Sigmoid colon (tissue), 7 donors: ENCODE data around the gene FHIP1B. TPM values are rescaled to one million over a fixed set of nuclear protein-coding genes. Genes with fewer than 3 reads are reported as not detected.

Experiments
- DNase-seq: peaks from one replicate; pipeline ENCODE4 v3.0.0-alpha.2; 2019
- H3K27ac ChIP-seq, 4 donors: fragments of 200-600 bp; sonication (generic); one replicate each; pipeline ENCODE4 v1.5.1; 2016 to 2019; ENCODE audit warnings: mild to moderate bottlenecking in 1 of 4
- H3K27me3 ChIP-seq, 3 donors: fragments of 200-600 bp; sonication (generic); one replicate each; pipeline ENCODE4 v1.5.1; 2019; ENCODE audit warnings: mild to moderate bottlenecking in 1 of 3
- H3K36me3 ChIP-seq, 4 donors: fragments of 200-600 bp; sonication (generic); one replicate each; pipeline ENCODE4 v1.5.1; 2016 to 2019
- H3K4me1 ChIP-seq, 4 donors: fragments of 200-600 bp; sonication (generic); one replicate each; pipeline ENCODE4 v1.5.1; 2017 to 2019
- H3K4me3 ChIP-seq, 4 donors: fragments of 200-600 bp; sonication (generic); one replicate each; pipeline ENCODE4 v1.5.1; 2017 to 2019; ENCODE audit warnings: mild to moderate bottlenecking in 2 of 4, moderate library complexity in 1 of 4
- H3K9me3 ChIP-seq, 4 donors: fragments of 200-600 bp in 3 of 4; sonication (generic) in 3 of 4; one replicate each; pipeline versions ENCODE4 v1.5.1 to v1.6.1; 2013 to 2019
- CTCF ChIP-seq, 4 experiments: fragments of 450-650 bp in 3 of 4; fragments of 200-600 bp in 1 of 4; IDR thresholded peaks; one replicate each; pipeline ENCODE4 v1.5.1; 2016 to 2019; ENCODE audit warnings: antibody characterized with exemption in 4 of 4, mild to moderate bottlenecking in 3 of 4, moderate library complexity in 2 of 4
- EP300 ChIP-seq, 4 donors: sonication (generic); formaldehyde crosslinking; IDR thresholded peaks; one replicate each; pipeline ENCODE4 v1.6.1; 2017; ENCODE audit warnings: antibody characterized with exemption in 4 of 4
- POLR2A ChIP-seq, 2 donors: fragments of 450-650 bp; IDR thresholded peaks; one replicate each; pipeline ENCODE4 v1.6.1; 2016; ENCODE audit warnings: antibody characterized with exemption in 2 of 2, mild to moderate bottlenecking in 2 of 2, moderate library complexity in 2 of 2
- POLR2AphosphoS5 ChIP-seq, 4 donors: sonication (generic); formaldehyde crosslinking; IDR thresholded peaks; one replicate each; pipeline ENCODE4 v1.6.1; 2017; ENCODE audit warnings: antibody characterized with exemption in 4 of 4
- WGBS, 2 donors: extraction: QIAGEN DNeasy Blood & Tissue Kit; methylation state at CpG; one replicate each; pipeline ENCODE4 v1.1.7; 2013; 5-methylcytosine and 5-hydroxymethylcytosine counted together
- intact Hi-C: fragments of 100-400 bp; cut with DNase I; formaldehyde crosslinking; loops from one replicate; pipeline ENCODE4 v1.15.1; 2023
- polyA plus RNA-seq, 3 donors: library from polyadenylated mRNA; stranded (reverse); fragments of 200-250 nt; gene quantifications; one replicate each; pipeline ENCODE4 v1.2.3, GENCODE V29; 2013
- total RNA-seq, 4 donors: library from RNA; depleted of rRNA; stranded (reverse); fragments of >200 nt; gene quantifications; one replicate each; pipeline ENCODE4 v1.1.0, GENCODE V29; 2016
- donor health status: healthy with polysubstance abuse.
- donor health status: Bipolar disorder and iron deficiency.
- donor health status: healthy.

The FHIP1B gene
- total and polyA plus RNA-seq, 7 donors = 21.6 to 89.0 (median 49.2) TPM

- no peaks in the 10 kb centered on the region for H3K9me3 ChIP-seq
- no peak within 1 kb of the TSS for H3K27ac ChIP-seq
- TF ChIP-seq EP300 (IDR thresholded peaks at IDR 0.05) = no peak
- TF ChIP-seq POLR2A (IDR thresholded peaks at IDR 0.05) = no peak
- no peak for TF ChIP-seq POLR2AphosphoS5 (IDR thresholded peaks at IDR 0.05)
- no peak for TF ChIP-seq CTCF (IDR thresholded peaks at IDR 0.05)
- no peak for DNase-seq
- no peaks in the 10 kb centered on the region for H3K27me3 ChIP-seq
- H3K36me3 ChIP-seq = no peaks in the 10 kb centered on the region
- intact Hi-C loops = no loop called here
- no peaks in the 10 kb centered on the region for H3K4me1 ChIP-seq
- 95 to 98% methylated on average over 5 of the region's 5 CpGs for WGBS, 2 donors
- no peak within 1 kb of the TSS for H3K4me3 ChIP-seq
These were observed 35.1 kb downstream of the FHIP1B start, which contains the start of gene OR52W1 for GRCh38 chr11:6199174-6199810. Gene OR52W1 (plus strand): TSS chr11:6199224. CDS start chr11:6199224, 0 bp downstream.

- DNase-seq = no peak
- TF ChIP-seq CTCF (IDR thresholded peaks at IDR 0.05) = no peak
- no peak for TF ChIP-seq POLR2AphosphoS5 (IDR thresholded peaks at IDR 0.05)
- no peak for TF ChIP-seq POLR2A (IDR thresholded peaks at IDR 0.05)
- TF ChIP-seq EP300 (IDR thresholded peaks at IDR 0.05) = no peak
- Histone ChIP-seq H3K27ac (no peak overlapping the region), H3K9me3 (no peaks in the 10 kb centered on the region), H3K27me3 (no peaks in the 10 kb centered on the region), H3K4me3 (no peak overlapping the region), H3K4me1 (no peaks in the 10 kb centered on the region), H3K36me3 (no peaks in the 10 kb centered on the region)
- 83 to 91% methylated on average over 4 of the region's 4 CpGs for WGBS, 2 donors
- intact Hi-C loops = no loop called here
These were observed 36.8 kb downstream of the FHIP1B start for GRCh38 chr11:6197466-6198200.

- no peaks in the 10 kb centered on the region for H3K27me3 ChIP-seq
- intact Hi-C loops = no loop called here
- no peaks in the 10 kb centered on the region for H3K9me3 ChIP-seq
- no peak for DNase-seq
- H3K27ac ChIP-seq = no peak overlapping the region
- H3K4me3 ChIP-seq = no peak overlapping the region
- no peaks in the 10 kb centered on the region for H3K4me1 ChIP-seq
- 45 to 51% methylated on average over 4 of the region's 4 CpGs for WGBS, 2 donors
- no peak for TF ChIP-seq POLR2AphosphoS5 (IDR thresholded peaks at IDR 0.05)
- no peaks in the 10 kb centered on the region for H3K36me3 ChIP-seq
These were observed 38.0 kb downstream of the FHIP1B start for GRCh38 chr11:6196396-6196795.

GRCh38 chr11:6194065-6194581, 40.3 kb downstream of the FHIP1B start:
- 85 to 94% methylated on average over 1 of the region's 1 CpG for WGBS, 2 donors
- no peaks in the 10 kb centered on the region for H3K9me3 ChIP-seq

More at GRCh38 chr11:6194065-6194581, 40.3 kb downstream of the FHIP1B start:
- no peak overlapping the region for H3K27ac ChIP-seq
- no peaks in the 10 kb centered on the region for H3K36me3 ChIP-seq
- H3K4me1 ChIP-seq = no peaks in the 10 kb centered on the region
- intact Hi-C loops = no loop called here
- no peak overlapping the region for H3K4me3 ChIP-seq
- TF ChIP-seq POLR2AphosphoS5 (IDR thresholded peaks at IDR 0.05) (no peak), CTCF (IDR thresholded peaks at IDR 0.05) (no peak), POLR2A (IDR thresholded peaks at IDR 0.05) (no peak), EP300 (IDR thresholded peaks at IDR 0.05) (no peak)
- DNase-seq = no peak
- H3K27me3 ChIP-seq = no peaks in the 10 kb centered on the region
